ENCODE results near the gene LUM. TPM values are rescaled to one million over a fixed set of nuclear protein-coding genes. Genes with fewer than 3 reads are reported as not detected.

The LUM gene
- 0.07 and 0.46 TPM in 2 replicates for total RNA-seq

GRCh38 chr12:91111366-91112325, at the start of gene LUM:
TSS of gene LUM (minus strand) at chr12:91111494. CDS start at chr12:91108979, 2,515 bp downstream.
- no peak for DNase-seq (ENCODE audit: low read depth, low spot score)

GRCh38 chr12:91161009-91161408, 49.7 kb upstream of the LUM start:
- DNase-seq (ENCODE audit: low read depth, low spot score): no peak

- DNase-seq (ENCODE audit: low read depth, low spot score): no peak
Observed at GRCh38 chr12:91155990-91156389, 44.7 kb upstream of the LUM start.

GRCh38 chr12:91154131-91154530, 42.8 kb upstream of the LUM start:
- DNase-seq (ENCODE audit: low read depth, low spot score): no peak

GRCh38 chr12:91144053-91144452, 32.8 kb upstream of the LUM start:
- no peak for DNase-seq (ENCODE audit: low read depth, low spot score)

GRCh38 chr12:91143206-91143605, 31.9 kb upstream of the LUM start:
- no peak for DNase-seq (ENCODE audit: low read depth, low spot score)

GRCh38 chr12:91142221-91142631, 30.9 kb upstream of the LUM start:
- DNase-seq (ENCODE audit: low read depth, low spot score): no peak

GRCh38 chr12:91140026-91140931, 29.0 kb upstream of the LUM start:
- no peak for DNase-seq (ENCODE audit: low read depth, low spot score)

- DNase-seq (ENCODE audit: low read depth, low spot score): no peak
Observed at GRCh38 chr12:91139286-91139685, 28.0 kb upstream of the LUM start.

- DNase-seq (ENCODE audit: low read depth, low spot score): no peak
Observed at GRCh38 chr12:91138337-91138920, 27.1 kb upstream of the LUM start.

- no peak for DNase-seq (ENCODE audit: low read depth, low spot score)
Observed at GRCh38 chr12:91133871-91134270, 22.6 kb upstream of the LUM start.

- no peak for DNase-seq (ENCODE audit: low read depth, low spot score)
Observed at GRCh38 chr12:91129662-91130362, 18.5 kb upstream of the LUM start.

- DNase-seq (ENCODE audit: low read depth, low spot score): no peak
Observed at GRCh38 chr12:91127751-91128150, 16.5 kb upstream of the LUM start.

GRCh38 chr12:91127306-91127705, 16.0 kb upstream of the LUM start:
- no peak for DNase-seq (ENCODE audit: low read depth, low spot score)

- DNase-seq (ENCODE audit: low read depth, low spot score): no peak
Observed at GRCh38 chr12:91126516-91126915, 15.2 kb upstream of the LUM start.

GRCh38 chr12:91123236-91123916, 12.1 kb upstream of the LUM start:
- no peak for DNase-seq (ENCODE audit: low read depth, low spot score)

- DNase-seq (ENCODE audit: low read depth, low spot score): no peak
Observed at GRCh38 chr12:91120781-91121180, 9.5 kb upstream of the LUM start.

GRCh38 chr12:91119089-91119488, 7.8 kb upstream of the LUM start:
- no peak for DNase-seq (ENCODE audit: low read depth, low spot score)

- no peak for DNase-seq (ENCODE audit: low read depth, low spot score)
Observed at GRCh38 chr12:91113621-91114020, 2.3 kb upstream of the LUM start.

- no peak for DNase-seq (ENCODE audit: low read depth, low spot score)
Observed at GRCh38 chr12:91110311-91110924, 876 bp downstream of the LUM start.
